Thyroid gland (tissue), 4 donors: ENCODE results near the gene ANKRD13B.
A peak's percentile ranks its signal among the peaks of the same experiment; 100 is the strongest.

ENCODE experiments used
- POLR2A ChIP-seq, 2 donors: fragments of 450-650 bp; IDR thresholded peaks; one replicate each; pipeline ENCODE4 v1.6.1; 2017; ENCODE audit warnings: antibody characterized with exemption in 2 of 2, mild to moderate bottlenecking in 2 of 2, moderate library complexity in 1 of 2
- TF ChIP-seq, protein P1 (sequence below), 6 experiments: fragments of 200-600 bp in 3 of 6; fragments of 450-650 bp in 3 of 6; sonication (generic) in 3 of 6; IDR thresholded peaks; one replicate each; pipeline ENCODE4 v1.5.1; 2016 to 2019; ENCODE audit warnings: antibody characterized with exemption in 6 of 6, mild to moderate bottlenecking in 2 of 6, inconsistent platforms in 1 of 6, moderate library complexity in 1 of 6

DNA sequence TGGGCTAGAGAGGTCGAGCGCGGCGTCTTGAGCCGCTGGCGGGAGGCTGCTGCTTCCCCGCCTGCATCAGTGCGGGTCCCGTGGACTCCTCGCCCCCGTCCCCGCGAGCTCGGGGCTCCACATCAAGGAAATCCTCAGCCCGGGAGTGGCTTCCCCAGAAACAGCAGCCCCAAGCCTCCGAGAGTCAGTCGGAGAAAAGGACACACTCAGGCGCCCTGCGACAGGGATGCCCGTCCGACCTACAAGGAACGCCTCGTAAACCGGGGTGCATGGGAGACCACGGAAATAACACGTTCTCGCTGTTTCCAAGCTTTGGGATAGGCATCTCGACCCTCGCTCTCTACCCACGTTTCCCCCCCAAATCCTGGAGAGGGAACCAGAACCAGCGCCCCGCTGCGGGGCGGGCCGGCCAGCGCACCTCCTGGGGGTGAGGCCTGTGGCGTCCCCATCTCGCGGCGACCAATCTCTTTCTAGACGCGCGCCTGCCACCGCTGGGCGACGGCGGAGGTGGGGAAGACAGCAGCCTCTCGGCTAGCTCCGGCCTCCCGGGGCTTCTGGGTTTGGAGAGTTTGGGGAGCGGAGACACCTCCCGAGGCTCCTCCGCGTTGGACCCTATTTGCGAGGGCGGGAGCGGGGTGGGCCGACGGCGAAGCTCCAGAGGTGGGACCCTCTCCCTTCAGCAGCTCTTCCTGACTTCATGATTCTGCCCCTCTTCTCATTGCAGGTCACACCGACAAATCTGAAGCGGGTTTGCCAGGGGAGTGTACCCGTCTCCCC is 25.2 kb upstream of the ANKRD13B start:
- TF ChIP-seq, protein P1, sequence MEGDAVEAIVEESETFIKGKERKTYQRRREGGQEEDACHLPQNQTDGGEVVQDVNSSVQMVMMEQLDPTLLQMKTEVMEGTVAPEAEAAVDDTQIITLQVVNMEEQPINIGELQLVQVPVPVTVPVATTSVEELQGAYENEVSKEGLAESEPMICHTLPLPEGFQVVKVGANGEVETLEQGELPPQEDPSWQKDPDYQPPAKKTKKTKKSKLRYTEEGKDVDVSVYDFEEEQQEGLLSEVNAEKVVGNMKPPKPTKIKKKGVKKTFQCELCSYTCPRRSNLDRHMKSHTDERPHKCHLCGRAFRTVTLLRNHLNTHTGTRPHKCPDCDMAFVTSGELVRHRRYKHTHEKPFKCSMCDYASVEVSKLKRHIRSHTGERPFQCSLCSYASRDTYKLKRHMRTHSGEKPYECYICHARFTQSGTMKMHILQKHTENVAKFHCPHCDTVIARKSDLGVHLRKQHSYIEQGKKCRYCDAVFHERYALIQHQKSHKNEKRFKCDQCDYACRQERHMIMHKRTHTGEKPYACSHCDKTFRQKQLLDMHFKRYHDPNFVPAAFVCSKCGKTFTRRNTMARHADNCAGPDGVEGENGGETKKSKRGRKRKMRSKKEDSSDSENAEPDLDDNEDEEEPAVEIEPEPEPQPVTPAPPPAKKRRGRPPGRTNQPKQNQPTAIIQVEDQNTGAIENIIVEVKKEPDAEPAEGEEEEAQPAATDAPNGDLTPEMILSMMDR (IDR thresholded peaks at IDR 0.05): peak in 5 of 6 experiments; percentile 18 to 52 (median 26)
- TF ChIP-seq POLR2A (IDR thresholded peaks at IDR 0.05): no peak
